Left renal pelvis (tissue), 4 donors: ENCODE measurements around the gene ZBTB20. TPM values are rescaled to one million over a fixed set of nuclear protein-coding genes. Genes with fewer than 3 reads are reported as not detected.

Experiments
- DNase-seq, 4 donors: peaks; one replicate each; pipeline ENCODE4 v3.0.0-alpha.2; 2013; ENCODE audit warnings: low read depth in 4 of 4, low spot score in 3 of 4
- polyA plus RNA-seq, 4 donors: library from polyadenylated mRNA; unstranded; fragments of 120-200 nt; gene quantifications; one replicate each; pipeline ENCODE4 v1.2.1, GENCODE V29; 2013; ENCODE audit not compliant: insufficient read length in 4 of 4

The ZBTB20 gene
- polyA plus RNA-seq, 4 donors: 4.8 to 6.6 (median 5.4) TPM

- no peak for DNase-seq
These were observed 531.5 kb downstream of the ZBTB20 start for GRCh38 chr3:114615523-114616085.

- no peak for DNase-seq
These were observed 537.0 kb downstream of the ZBTB20 start for GRCh38 chr3:114609973-114610630.

- DNase-seq: no peak
These were observed 538.8 kb downstream of the ZBTB20 start for GRCh38 chr3:114608293-114608692.

- no peak for DNase-seq
These were observed 540.8 kb downstream of the ZBTB20 start for GRCh38 chr3:114606336-114606735.

GRCh38 chr3:114600571-114600970 is 546.5 kb downstream of the ZBTB20 start:
- no peak for DNase-seq

GRCh38 chr3:114597871-114598270 is 549.2 kb downstream of the ZBTB20 start:
- DNase-seq: no peak

- no peak for DNase-seq
These were observed 550.1 kb downstream of the ZBTB20 start for GRCh38 chr3:114597012-114597411.

- DNase-seq: no peak
These were observed 550.9 kb downstream of the ZBTB20 start for GRCh38 chr3:114596147-114596546.

- no peak for DNase-seq
These were observed 551.5 kb downstream of the ZBTB20 start for GRCh38 chr3:114595522-114596028.

- DNase-seq: no peak
These were observed 556.6 kb downstream of the ZBTB20 start for GRCh38 chr3:114590309-114591047.

- DNase-seq: no peak
These were observed 559.1 kb downstream of the ZBTB20 start for GRCh38 chr3:114587986-114588385.

GRCh38 chr3:114586119-114586518 is 561.0 kb downstream of the ZBTB20 start:
- DNase-seq: peak in 2 of 4 donors; percentile 6 to 15

- DNase-seq: no peak
These were observed 561.4 kb downstream of the ZBTB20 start for GRCh38 chr3:114585687-114586086.

- DNase-seq: no peak
These were observed 562.2 kb downstream of the ZBTB20 start for GRCh38 chr3:114584734-114585371.

- DNase-seq: no peak
These were observed 564.2 kb downstream of the ZBTB20 start for GRCh38 chr3:114582929-114583328.

- no peak for DNase-seq
These were observed 574.6 kb downstream of the ZBTB20 start for GRCh38 chr3:114572364-114573062.

GRCh38 chr3:114571363-114571762 is 575.7 kb downstream of the ZBTB20 start:
- no peak for DNase-seq

GRCh38 chr3:114569186-114569585 is 577.9 kb downstream of the ZBTB20 start:
- DNase-seq: no peak

GRCh38 chr3:114567771-114568170 is 579.3 kb downstream of the ZBTB20 start:
- no peak for DNase-seq

GRCh38 chr3:114566767-114567166 is 580.3 kb downstream of the ZBTB20 start:
- no peak for DNase-seq
